Skeletal muscle cell (primary cell): ENCODE data around the gene MRTO4.
"Not testable (repeated sequence)": the region's sequence is repeated elsewhere in the genome, so short reads cannot be mapped to it uniquely, and the experiment has no call there.

ENCODE experiments used
- DNase-seq: peaks from one replicate; pipeline ENCODE4 v3.0.0-alpha.2; 2010; ENCODE audit warnings: low read depth
- H3K4me3 ChIP-seq: 2 replicates; pipeline ENCODE4 v1.5.1; 2011; ENCODE audit warnings: low read depth, mild to moderate bottlenecking, control low read depth, low read length, moderate library complexity

Gene MRTO4

DNA sequence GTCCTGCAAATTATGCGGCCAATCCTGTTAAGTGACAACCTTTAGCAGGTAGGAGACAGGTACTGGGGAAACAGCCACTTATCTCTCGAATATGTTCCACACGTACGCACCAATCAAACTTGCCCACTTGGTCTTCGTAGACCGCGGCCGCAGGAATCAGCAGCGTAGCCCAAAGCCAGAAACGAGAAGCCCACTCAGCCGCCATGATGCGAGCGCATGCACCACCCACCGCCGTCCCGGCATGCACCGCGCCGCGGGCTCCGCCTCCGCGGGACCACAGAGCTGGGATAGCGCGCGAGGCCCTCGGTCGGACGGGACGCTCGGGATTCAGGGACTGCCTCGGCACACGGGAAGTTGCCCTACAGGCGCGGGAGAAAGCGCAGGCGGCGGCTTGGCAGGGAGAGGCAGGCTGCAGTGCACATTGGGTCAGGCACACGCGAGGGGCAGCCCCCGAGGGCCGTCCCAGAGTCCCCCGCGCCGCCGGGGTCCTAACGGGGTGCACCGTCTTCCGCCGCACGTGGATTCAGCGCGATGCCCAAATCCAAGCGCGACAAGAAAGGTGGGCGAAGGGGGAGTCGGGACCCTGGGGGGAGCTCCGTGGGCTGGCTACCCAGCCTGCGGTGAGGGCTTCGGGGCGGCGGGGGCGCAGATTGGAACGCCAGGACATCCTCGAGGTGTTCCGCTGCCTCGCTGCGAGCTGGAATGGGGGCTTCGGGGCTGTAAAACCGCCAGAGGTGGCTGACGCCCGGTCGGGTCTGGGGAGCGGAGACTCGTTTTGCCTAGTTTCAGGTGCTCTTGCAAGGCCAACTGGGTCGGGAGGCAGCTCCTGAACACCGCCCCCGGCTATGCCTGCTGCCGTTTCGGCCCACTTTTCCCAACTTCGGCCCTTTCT lies at the start of gene MRTO4, which contains the start of gene EMC1:
MRTO4 (plus strand) TSS at position 501 of the 892 bp plus-strand sequence; CDS start at position 532, 31 bp downstream.
EMC1 (minus strand) TSS at position 220 of the 892 bp plus-strand sequence; CDS start at position 205, 15 bp downstream.
- peak; percentile 39 for DNase-seq
- peak within 1 kb of the TSS; percentile 99 for H3K4me3 ChIP-seq

DNA sequence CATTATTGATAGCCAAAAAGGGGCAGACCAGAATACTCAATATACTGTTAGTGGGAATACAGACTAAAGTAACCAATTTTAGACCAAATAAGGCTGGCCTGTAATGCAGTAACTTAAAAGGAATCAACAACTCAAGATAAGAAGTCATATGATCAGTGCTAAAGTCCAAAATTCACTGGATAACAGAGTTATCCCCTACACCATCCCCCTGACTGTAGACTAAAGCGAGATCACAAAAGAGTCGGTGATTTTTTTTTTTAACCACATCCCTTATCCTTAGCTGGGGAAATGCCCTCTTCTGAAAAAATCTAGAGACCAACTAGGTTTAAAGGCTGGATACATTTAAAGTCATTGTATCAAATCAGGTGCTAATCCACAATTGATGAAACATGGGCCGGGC lies 49.2 kb upstream of the MRTO4 start:
- DNase-seq = no peak
- H3K4me3 ChIP-seq = no peak overlapping the region

DNA sequence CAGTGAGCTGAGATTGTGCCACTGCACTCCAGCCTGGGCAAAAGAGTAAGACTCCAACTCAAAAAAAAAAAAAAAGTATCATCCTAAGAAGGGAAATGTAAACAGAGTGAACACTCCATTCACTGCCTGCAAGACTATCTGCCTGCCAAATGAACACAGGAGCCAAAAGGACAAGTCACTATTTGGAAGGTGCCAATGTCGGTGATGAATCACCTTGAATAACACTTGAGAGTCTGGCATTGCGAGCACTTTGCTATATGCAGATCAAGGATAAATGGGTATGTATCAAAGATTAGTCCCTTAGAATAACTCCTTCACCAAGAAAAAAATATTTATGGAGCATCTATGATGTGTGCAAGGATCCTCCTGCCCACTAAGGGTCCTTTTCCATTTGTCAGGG lies 48.2 kb upstream of the MRTO4 start:
- H3K4me3 ChIP-seq = no peak overlapping the region
- DNase-seq = peak; percentile 27

DNA sequence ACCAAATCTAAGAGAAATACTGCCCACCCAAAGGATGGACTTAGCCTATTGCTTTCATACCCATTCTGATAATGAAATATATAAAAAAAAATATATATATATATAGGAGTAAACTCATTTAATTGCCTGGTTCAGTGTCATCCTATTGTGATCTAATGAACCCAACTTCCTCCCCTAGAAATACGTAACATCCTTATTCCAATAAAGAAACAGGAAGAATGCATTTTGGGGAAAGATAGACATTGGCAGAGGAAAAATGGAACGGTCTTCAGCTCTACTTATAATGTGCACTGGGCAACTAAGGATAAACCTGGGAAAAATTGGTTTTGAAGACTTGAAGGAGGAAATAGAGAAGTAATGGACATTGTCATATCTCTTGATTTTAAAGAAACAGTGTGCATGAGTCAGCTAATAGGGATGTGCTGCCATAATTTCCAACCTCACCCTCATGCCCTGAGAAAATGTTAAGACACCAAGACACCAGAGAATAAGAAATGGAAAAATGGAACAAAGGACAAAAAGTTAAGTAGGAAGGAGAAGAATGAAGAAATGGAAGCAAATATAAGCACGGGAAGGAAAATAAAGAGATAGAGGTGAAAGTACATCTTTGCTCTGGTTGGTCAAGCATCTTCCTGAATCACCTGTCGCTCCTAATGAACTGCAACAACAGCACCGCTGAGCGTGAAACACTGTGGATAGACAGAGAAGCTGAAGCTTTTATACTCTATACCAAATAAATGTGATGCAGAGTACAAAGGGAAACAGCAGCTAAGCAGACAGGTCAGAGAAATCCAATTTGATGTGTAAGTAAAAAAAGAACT lies 46.9 kb upstream of the MRTO4 start:
- H3K4me3 ChIP-seq = no peak overlapping the region
- DNase-seq = no peak

DNA sequence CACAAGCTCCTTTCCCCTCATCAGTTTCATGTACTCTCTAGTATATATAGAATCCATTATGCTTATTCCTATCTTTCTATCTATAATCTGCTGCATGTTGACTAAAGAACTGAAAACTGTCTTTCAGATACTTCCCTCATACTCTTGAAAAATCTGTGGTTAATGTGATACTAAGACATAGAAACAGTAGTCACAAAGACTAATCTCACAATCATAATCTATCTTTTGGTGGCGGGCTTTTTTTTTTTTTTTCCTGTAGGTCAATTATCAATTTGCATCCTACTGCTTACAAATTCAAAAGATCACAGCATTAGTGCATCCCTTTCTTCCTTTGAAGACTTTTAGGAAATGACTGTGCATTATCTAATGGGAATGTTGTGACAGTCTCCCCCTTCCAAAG lies 46.2 kb upstream of the MRTO4 start:
- no peak overlapping the region for H3K4me3 ChIP-seq
- no peak for DNase-seq

DNA sequence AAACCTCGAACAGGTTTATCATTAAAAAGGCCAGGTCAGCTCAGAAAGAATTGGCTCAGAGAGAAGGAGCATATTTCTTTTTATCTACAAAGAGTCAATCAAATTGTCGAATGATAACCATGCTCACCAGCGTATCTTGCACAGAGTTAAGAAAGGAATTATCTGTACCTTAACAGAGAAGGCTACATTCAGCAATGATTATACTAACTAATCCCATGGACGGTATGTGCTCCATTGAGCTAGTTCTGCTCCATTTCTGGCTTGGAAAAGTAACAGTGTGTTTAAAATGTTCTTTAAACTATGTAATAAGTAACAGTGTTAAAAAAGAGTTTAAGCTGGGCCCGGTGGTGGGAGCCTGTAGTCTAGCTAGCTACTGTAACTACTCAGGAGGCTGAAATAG lies 45.8 kb upstream of the MRTO4 start:
- no peak for DNase-seq
- no peak overlapping the region for H3K4me3 ChIP-seq

DNA sequence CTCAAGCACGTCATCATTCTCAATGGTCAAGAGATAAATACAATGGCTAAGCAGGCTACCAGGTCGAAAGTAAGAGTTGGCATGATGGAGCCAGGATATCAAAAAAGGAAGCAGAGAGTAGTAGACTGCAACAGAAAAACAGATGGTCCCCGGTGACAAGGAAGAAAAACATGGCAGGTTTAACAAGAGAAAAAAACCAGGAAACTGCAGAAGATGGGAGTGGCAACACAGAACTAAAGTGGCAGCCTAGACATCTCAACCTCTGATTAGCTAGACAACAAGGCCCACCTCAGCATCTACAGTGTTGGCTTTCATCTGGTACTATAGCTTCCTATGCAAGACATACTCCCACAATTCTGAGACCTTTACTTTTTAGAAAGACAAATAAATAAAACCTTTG lies 44.7 kb upstream of the MRTO4 start:
- no peak for DNase-seq
- no peak overlapping the region for H3K4me3 ChIP-seq

DNA sequence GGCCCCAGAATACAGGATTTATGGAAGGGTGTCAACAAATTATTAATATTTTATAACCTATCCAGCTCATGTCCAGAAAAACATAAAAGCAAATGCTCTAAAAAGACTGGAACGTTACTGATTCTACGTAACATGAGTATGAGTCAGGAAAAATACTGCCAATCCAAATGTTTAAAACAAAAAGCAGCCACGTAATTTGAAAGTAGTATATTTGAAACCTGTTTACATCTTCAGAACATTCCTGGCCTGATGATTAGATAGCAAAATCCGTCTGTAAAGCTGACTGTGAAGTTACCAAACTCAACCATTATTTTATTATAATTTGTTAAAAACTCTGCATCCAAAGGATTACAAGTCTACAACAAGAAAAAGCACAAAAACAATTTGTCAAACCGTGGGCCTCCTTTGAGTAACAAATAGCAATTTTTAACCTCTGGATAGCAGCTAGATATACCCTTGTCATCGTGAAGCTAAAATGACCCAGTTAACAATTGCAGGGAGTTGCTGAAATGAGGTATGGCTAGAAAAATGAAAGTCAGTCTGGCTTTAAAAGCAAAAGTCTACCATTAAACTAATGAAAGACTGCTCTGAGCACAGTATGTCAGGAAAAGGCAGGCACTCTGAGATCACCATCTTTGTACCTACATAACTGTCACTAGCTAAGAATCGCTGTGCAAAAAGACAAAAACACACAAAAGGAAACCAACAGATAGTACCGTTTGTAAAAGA lies 42.7 kb upstream of the MRTO4 start:
- peak; percentile 18 for DNase-seq
- H3K4me3 ChIP-seq = peak overlapping the region; percentile 95

DNA sequence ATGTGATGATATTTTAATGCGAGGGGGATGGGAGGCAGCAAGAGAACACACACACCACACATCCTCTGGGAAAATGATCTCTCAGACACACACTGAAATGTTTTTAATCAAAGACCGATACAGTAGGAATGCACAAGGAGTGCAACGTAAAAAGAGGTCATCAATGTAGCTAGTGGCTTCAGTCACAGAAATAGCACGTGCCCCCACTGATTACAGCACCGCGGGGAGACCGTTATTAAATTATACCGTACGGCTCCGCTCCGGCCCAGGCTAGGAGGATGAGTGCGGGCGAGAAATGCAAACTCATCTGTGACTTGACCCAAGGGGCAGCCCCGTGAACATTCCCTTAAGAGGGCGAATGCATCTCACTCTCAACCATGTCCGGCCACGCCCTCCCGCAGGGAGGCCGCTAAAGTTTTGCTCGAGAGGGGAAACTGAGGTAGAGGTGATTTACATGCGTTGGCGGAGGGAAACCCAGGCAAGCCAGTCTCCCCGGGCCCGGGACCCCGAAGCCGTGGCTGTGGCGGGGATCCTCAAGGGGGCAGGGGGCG lies 42.1 kb upstream of the MRTO4 start:
- peak; percentile 21 for DNase-seq
- H3K4me3 ChIP-seq = peak overlapping the region; percentile 95

DNA sequence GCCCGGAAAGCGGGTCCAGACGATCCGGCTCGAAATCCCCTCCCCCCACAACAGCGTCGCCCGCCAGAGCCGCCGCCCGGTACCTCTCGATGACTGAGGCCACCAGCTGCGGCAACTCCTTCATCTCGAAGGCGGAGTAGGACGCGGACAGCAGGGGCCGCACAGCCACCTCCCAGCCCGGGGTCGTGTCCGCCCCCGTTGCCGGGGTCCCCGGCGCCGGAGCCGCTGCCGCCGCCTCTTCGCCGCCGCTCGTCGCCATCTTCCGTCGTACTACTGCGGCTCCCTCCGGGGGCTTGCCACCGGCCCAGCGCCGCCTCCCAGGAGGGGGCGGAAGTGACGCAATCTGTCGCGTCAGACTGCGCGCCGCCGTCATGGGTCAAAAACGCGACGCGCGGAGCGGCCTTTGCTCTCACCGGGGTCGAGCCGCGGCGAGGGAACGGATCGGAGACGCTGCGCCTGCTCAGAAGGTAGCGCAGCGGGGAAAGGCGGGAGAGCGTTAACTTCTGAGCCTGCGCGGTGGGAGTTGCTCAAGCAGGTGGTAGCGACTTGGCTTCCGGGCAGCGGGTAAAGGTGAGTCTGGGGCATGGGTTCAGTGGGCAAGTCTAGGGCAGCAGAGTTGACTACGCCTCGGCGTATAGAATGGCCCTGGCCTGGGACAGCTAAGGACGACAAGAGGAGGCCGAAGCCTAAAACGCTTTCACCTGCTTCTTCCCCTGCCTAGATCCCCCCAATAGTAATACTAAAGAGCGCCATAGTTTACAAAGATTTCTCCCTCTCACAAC lies 41.4 kb upstream of the MRTO4 start, which contains the start of gene UBR4:
UBR4 (minus strand) TSS at position 277 of the 782 bp plus-strand sequence; CDS start at position 259, 18 bp downstream.
- peak; percentile 77 for DNase-seq
- peak within 1 kb of the TSS; percentile 95 for H3K4me3 ChIP-seq

DNA sequence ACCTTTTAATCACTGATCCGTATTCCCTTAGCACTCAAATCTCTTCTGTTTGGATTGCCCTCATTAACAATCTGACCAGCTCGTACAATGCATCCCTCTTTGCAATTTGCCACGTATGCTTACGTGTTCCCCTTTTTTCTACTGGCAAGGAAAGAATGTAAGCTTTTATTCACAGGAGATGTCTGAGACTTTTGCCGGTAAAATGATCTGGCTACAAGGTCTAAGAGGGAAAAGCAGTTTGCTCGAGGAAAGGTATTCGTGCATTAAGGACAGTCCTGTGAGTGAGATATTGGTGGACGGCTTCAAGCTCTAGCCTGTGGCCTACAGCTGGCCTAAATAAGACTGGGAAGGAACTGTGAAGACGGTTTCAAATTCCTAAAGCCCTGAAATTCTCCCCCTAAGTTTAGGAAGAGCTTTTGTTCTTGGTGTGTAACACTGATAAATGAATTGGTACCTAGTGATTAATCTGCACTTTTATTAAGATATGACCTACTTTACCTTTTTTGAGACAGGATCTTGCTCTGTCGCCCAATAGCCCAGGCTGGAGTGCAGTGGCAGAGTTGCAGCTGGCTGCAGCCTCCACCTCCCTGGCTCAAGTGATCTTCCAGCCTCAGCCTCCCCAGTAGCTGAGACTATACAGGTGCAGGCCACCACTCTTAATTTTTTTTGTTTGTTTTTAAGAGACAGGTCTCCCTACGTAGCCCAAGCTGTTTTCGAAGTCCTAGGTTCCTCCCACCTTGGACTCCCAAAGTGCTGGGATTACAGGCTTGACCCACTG lies 40.6 kb upstream of the MRTO4 start:
- no peak for DNase-seq
- H3K4me3 ChIP-seq = peak overlapping the region; percentile 95

DNA sequence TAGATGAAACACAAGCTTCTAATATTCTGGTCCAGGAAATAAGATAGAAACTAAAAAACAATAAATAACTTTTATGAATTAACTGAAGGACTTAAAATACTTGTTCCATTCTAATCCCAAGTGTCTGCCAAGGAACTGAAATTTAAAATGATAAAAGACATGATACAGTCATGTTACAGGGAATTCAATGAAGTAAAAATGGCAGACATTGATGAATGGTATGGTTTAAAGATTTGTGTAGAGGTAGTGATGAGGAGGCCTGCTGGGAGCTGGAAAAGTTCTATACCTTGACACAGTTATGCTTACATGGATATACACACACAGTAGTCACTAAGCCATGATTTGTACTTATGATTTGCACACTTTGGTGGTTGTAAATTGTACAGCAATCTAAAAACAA lies 39.4 kb upstream of the MRTO4 start:
- H3K4me3 ChIP-seq = no peak overlapping the region
- no peak for DNase-seq

DNA sequence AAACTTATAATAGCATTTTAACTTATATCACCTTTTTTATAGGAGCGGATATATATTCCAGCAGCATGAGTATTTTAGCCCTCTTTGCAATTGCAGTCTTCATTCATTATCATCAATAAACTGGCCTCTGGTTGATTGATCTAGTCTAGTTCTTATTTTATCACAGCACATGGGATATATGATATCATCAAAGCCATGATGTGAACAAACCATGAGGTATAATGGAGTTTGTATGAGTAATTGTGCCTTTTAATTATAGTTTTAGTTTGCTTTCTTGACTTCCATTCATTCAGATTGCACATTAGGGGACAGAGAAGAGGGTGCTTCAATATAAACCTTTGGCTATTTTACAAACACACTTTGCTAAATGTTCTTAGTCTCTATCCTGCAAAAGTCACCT lies 38.0 kb upstream of the MRTO4 start:
- H3K4me3 ChIP-seq = no peak overlapping the region
- no peak for DNase-seq

DNA sequence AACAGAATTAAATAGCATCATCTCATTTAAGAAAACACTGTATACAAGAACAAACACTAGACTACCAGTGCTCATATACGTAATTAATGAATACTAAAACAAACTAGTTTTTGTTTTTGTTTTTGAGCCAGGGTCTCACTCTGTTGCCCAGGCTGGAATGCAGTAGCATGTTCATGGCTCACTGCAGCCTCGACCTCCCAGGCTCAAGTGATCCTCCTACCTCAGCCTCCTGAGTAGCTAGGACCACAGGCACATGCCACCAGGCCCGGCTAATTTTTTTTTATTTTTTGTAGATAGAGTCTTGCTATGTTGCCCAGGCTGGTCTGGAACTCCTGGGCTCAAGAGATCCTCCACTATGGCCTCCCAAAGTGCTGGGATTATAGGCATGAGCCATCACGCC lies 35.0 kb upstream of the MRTO4 start:
- not testable (repeated sequence) for H3K4me3 ChIP-seq, DNase-seq

DNA sequence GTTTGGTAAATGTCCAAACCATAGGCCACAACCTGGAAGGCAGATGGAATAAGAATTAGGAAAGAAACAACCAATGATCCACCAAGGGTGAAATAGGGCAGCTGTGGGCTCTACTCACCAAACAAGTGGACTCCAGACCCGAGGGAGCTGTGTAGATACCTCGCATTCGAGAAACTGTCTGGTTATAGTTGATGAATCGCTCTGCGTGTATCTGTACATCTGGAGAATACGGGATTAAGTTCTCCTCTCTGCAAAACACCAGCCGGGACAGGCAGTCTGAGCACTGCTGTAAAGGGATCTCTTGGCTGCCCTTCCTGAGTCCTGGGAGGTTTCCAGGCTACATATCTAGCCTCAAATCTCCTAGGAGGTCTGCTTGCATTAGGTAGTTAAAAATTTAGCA lies 32.2 kb upstream of the MRTO4 start:
- no peak for DNase-seq

DNA sequence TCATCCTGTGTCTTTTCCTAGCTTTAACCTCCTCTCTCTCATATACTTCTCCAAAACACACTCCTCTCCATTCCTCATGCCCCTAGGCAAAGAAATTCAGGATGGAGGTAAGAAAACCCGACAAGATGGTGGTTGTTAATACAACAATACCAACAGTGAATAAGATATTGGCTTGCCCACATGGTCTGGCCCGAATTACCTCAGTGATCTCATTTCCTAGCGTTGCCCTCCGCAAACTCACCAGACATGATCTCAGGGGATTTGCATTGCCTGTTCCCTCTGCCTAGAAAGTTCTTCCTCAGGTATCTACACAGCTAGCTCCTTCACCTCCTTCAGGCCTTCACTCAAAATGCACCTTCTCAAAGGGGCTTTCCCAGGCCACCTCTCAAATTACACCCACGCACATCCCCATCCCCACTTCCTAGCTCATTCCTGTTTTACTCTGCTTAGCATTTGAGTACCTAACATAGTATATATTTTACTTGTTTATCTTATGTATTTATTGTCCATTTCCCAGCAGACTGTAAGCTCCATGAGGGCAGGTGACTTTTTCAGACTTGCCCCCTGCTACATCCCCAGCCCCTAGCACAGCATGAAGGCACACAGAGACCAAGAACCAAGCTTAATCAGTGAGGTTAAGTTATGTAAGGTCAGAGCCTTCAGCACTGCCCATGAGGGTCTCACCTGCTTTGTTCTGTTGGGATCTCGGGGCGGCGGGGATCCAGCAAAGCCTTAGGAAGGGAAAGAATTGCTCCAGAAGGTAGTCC lies 31.3 kb upstream of the MRTO4 start:
- DNase-seq = no peak

More for the DNA sequence above, 32.2 kb upstream of the MRTO4 start:
- no peak overlapping the region for H3K4me3 ChIP-seq

DNA sequence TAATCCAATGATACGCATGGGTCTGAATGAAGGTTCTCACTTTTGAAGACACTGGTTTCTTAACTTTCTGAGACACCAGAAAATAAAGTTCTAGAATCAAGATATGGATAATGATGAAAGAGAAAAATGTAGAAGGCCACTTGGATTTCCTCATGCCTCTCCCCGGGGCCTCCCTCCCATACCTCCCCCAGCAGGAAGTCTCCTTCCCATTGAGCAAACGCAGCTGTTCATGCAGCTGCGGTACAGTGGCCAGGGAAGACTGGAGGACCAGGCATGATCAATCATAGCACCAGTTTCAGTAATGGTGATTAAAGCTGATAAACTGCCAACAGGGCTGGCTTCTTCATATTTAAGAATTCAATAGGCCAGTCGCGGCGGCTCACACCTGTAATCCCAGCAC lies 30.6 kb upstream of the MRTO4 start:
- no peak overlapping the region for H3K4me3 ChIP-seq
- no peak for DNase-seq

More for the DNA sequence above, 31.3 kb upstream of the MRTO4 start:
- no peak overlapping the region for H3K4me3 ChIP-seq
